ENCODE data around the gene INTS4. TPM values are rescaled to one million over a fixed set of nuclear protein-coding genes. Genes with fewer than 3 reads are reported as not detected.

INTS4 gene
- total and polyA plus RNA-seq, 2 donors (not counting 1 experiment from before 2014, with no cell fraction given): 46.1 to 78.9 TPM

DNA sequence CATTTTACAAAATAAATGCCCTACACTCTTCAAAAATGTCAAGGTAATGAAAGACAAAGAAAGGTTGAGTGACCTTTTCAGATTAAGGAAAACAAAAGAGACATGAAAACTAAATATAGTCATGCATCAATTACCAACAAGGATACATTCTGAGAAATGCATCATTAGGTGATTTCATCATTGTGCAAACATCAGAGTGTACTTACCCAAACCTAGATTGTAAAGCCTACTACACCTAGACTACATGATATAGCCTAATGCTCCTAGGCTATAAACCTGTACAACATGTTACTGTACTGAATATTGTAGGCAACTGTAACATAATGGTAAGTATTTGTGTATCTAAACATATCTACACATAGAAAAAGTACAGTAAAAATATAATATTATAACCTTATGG lies 26.7 kb downstream of the INTS4 start:
- Mint-ChIP-seq H3K4me1 (peaks cover 12% of the 10 kb centered on the region), H3K27me3 (no peaks in the 10 kb centered on the region), H3K4me3 (no peak overlapping the region), H3K9me3 (ENCODE audit: insufficient read depth) (no peaks in the 10 kb centered on the region), H3K27ac (no peak overlapping the region)
- no peak for ATAC-seq (ENCODE audit: low read depth)
- TF ChIP-seq, protein P1, sequence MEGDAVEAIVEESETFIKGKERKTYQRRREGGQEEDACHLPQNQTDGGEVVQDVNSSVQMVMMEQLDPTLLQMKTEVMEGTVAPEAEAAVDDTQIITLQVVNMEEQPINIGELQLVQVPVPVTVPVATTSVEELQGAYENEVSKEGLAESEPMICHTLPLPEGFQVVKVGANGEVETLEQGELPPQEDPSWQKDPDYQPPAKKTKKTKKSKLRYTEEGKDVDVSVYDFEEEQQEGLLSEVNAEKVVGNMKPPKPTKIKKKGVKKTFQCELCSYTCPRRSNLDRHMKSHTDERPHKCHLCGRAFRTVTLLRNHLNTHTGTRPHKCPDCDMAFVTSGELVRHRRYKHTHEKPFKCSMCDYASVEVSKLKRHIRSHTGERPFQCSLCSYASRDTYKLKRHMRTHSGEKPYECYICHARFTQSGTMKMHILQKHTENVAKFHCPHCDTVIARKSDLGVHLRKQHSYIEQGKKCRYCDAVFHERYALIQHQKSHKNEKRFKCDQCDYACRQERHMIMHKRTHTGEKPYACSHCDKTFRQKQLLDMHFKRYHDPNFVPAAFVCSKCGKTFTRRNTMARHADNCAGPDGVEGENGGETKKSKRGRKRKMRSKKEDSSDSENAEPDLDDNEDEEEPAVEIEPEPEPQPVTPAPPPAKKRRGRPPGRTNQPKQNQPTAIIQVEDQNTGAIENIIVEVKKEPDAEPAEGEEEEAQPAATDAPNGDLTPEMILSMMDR (IDR thresholded peaks at IDR 0.05): no peak
- no peak for TF ChIP-seq EZH2 (IDR thresholded peaks at IDR 0.05; ENCODE audit: borderline replicate concordance, insufficient read depth, low read depth, low read length, poor library complexity, severe bottlenecking)
- ChIA-PET POLR2A (no interaction called here), CTCF (interaction anchor here (1.0 kb wide), 1 partner anchor 27 kb away, joined by 3 read pairs; the partner anchor contains the start of gene INTS4)
- Histone ChIP-seq H4K20me1 (ENCODE audit: control insufficient read depth, insufficient read depth, low read length, poor library complexity, severe bottlenecking) (no peaks in the 10 kb centered on the region), H3K4me3 (ENCODE audit: control extremely low read depth in 1 of 5, extremely low read depth in 1 of 5, insufficient read depth in 1 of 5, low read depth in 2 of 5, low read length in 4 of 5) (no peak overlapping the region), H3K4me1 (ENCODE audit: control insufficient read depth in 2 of 2, insufficient read depth in 2 of 2, low read length in 2 of 2) (peaks cover 3 to 5% of the 10 kb centered on the region in 2 donors), H3K9ac (ENCODE audit: low read length) (no peak overlapping the region), H3K36me3 (replicated peaks in 1 of 2; ENCODE audit: control extremely low read depth in 1 of 2, control insufficient read depth in 1 of 2, extremely low read depth in 1 of 2, insufficient read depth in 2 of 2, low read length in 1 of 2) (peaks cover 5 to 8% of the 10 kb centered on the region in 2 experiments), H3K4me2 (replicated peaks; ENCODE audit: low read depth, low read length, poor library complexity, severe bottlenecking) (no peak overlapping the region), H3K9me3 (ENCODE audit: control extremely low read depth in 1 of 3, control insufficient read depth in 2 of 3, insufficient read depth in 1 of 3, low read length in 2 of 3) (no peaks in the 10 kb centered on the region), H3K79me2 (ENCODE audit: control insufficient read depth, insufficient read depth, low read length) (no peaks in the 10 kb centered on the region), H3K27me3 (replicated peaks in 1 of 4; ENCODE audit: control extremely low read depth in 1 of 4, control insufficient read depth in 3 of 4, insufficient read depth in 4 of 4, low read length in 3 of 4) (no peaks in the 10 kb centered on the region), H2AFZ (ENCODE audit: insufficient read depth, low read depth, low read length, poor library complexity, severe bottlenecking) (no peak overlapping the region), H3K27ac (ENCODE audit: low read length in 2 of 2) (no peak overlapping the region)
- no peak for DNase-seq
- intact Hi-C loops (cut with micrococcal nuclease): no loop called here

- ATAC-seq (ENCODE audit: low read depth) (no peak), DNase-seq (no peak)
- Mint-ChIP-seq H3K27ac (no peak overlapping the region), H3K9me3 (ENCODE audit: insufficient read depth) (no peaks in the 10 kb centered on the region), H3K4me1 (peaks cover 12% of the 10 kb centered on the region), H3K27me3 (no peaks in the 10 kb centered on the region), H3K4me3 (no peak overlapping the region)
- TF ChIP-seq EZH2 (IDR thresholded peaks at IDR 0.05; ENCODE audit: borderline replicate concordance, insufficient read depth, low read depth, low read length, poor library complexity, severe bottlenecking): no peak
- TF ChIP-seq, protein P1 (IDR thresholded peaks at IDR 0.05): no peak
- 100% methylated on average over 1 of the region's 2 CpGs for WGBS (ENCODE audit: insufficient coverage)
- Histone ChIP-seq H3K36me3 (replicated peaks in 1 of 2; ENCODE audit: control extremely low read depth in 1 of 2, control insufficient read depth in 1 of 2, extremely low read depth in 1 of 2, insufficient read depth in 2 of 2, low read length in 1 of 2) (peaks cover 7 to 8% of the 10 kb centered on the region in 2 experiments), H4K20me1 (ENCODE audit: control insufficient read depth, insufficient read depth, low read length, poor library complexity, severe bottlenecking) (no peaks in the 10 kb centered on the region), H3K27ac (ENCODE audit: low read length in 2 of 2) (no peak overlapping the region), H3K9me3 (ENCODE audit: control extremely low read depth in 1 of 3, control insufficient read depth in 2 of 3, insufficient read depth in 1 of 3, low read length in 2 of 3) (no peaks in the 10 kb centered on the region), H3K4me3 (ENCODE audit: control extremely low read depth in 1 of 5, extremely low read depth in 1 of 5, insufficient read depth in 1 of 5, low read depth in 2 of 5, low read length in 4 of 5) (no peak overlapping the region), H3K4me2 (replicated peaks; ENCODE audit: low read depth, low read length, poor library complexity, severe bottlenecking) (no peak overlapping the region), H3K4me1 (ENCODE audit: control insufficient read depth in 2 of 2, insufficient read depth in 2 of 2, low read length in 2 of 2) (peaks cover 3 to 5% of the 10 kb centered on the region in 2 donors), H3K79me2 (ENCODE audit: control insufficient read depth, insufficient read depth, low read length) (no peaks in the 10 kb centered on the region), H2AFZ (ENCODE audit: insufficient read depth, low read depth, low read length, poor library complexity, severe bottlenecking) (no peak overlapping the region), H3K27me3 (replicated peaks in 1 of 4; ENCODE audit: control extremely low read depth in 1 of 4, control insufficient read depth in 3 of 4, insufficient read depth in 4 of 4, low read length in 3 of 4) (no peaks in the 10 kb centered on the region), H3K9ac (ENCODE audit: low read length) (no peak overlapping the region)
- ChIA-PET CTCF (no interaction called here), POLR2A (no interaction called here)
- intact Hi-C loops (cut with micrococcal nuclease): no loop called here
Observed at GRCh38 chr11:77967121-77967520, 27.3 kb downstream of the INTS4 start.

Data from B cell (primary cell).